Jurkat, Clone E6-1 (cell line): ENCODE results near the gene SFT2D1.

Experiments
- DNase-seq: peaks from one replicate; pipeline ENCODE4 v3.0.0-alpha.2; 2011; ENCODE audit warnings: low read depth, low spot score
- H3K4me3 ChIP-seq: 2 replicates; pipeline ENCODE4 v1.5.1; 2011; ENCODE audit warnings: mild to moderate bottlenecking, low read length, control low read depth, moderate library complexity

Gene SFT2D1

GRCh38 chr6:166310634-166311033 is 31.7 kb downstream of the SFT2D1 start:
- no peak for DNase-seq
- no peak overlapping the region for H3K4me3 ChIP-seq

- no peak for DNase-seq
- H3K4me3 ChIP-seq, result no peak overlapping the region
These were observed 32.4 kb downstream of the SFT2D1 start for GRCh38 chr6:166309977-166310376.

GRCh38 chr6:166308769-166309589 is 33.4 kb downstream of the SFT2D1 start:
- DNase-seq, result no peak
- no peak overlapping the region for H3K4me3 ChIP-seq

- no peak for DNase-seq
- H3K4me3 ChIP-seq, result no peak within 1 kb of the TSS
These were observed 34.1 kb downstream of the SFT2D1 start, which contains the start of gene PRR18 for GRCh38 chr6:166308033-166308768. Gene PRR18, minus strand, starts transcription at chr6:166308392. Its CDS starts 250 bp downstream, at chr6:166308142.

- DNase-seq, result no peak
- no peak overlapping the region for H3K4me3 ChIP-seq
These were observed 35.0 kb downstream of the SFT2D1 start for GRCh38 chr6:166307082-166308032.

- no peak for DNase-seq
- H3K4me3 ChIP-seq, result no peak overlapping the region
These were observed 35.8 kb downstream of the SFT2D1 start for GRCh38 chr6:166306378-166307081.

- H3K4me3 ChIP-seq, result no peak overlapping the region
- no peak for DNase-seq
These were observed 36.7 kb downstream of the SFT2D1 start for GRCh38 chr6:166305562-166306117.

GRCh38 chr6:166304106-166304505 is 38.2 kb downstream of the SFT2D1 start:
- no peak for DNase-seq
- no peak overlapping the region for H3K4me3 ChIP-seq

GRCh38 chr6:166301611-166302529 is 40.5 kb downstream of the SFT2D1 start:
- no peak overlapping the region for H3K4me3 ChIP-seq
- DNase-seq, result no peak

- DNase-seq, result no peak
- H3K4me3 ChIP-seq, result no peak overlapping the region
These were observed 41.9 kb downstream of the SFT2D1 start for GRCh38 chr6:166300357-166300987.

GRCh38 chr6:166297606-166298005 is 44.7 kb downstream of the SFT2D1 start:
- no peak for DNase-seq
- no peak overlapping the region for H3K4me3 ChIP-seq

- no peak overlapping the region for H3K4me3 ChIP-seq
- no peak for DNase-seq
These were observed 46.1 kb downstream of the SFT2D1 start for GRCh38 chr6:166296035-166296883.

GRCh38 chr6:166293731-166294584 is 48.4 kb downstream of the SFT2D1 start:
- no peak for DNase-seq

GRCh38 chr6:166289207-166290060 is 52.9 kb downstream of the SFT2D1 start:
- no peak overlapping the region for H3K4me3 ChIP-seq
- DNase-seq, result no peak

More at GRCh38 chr6:166293731-166294584, 48.4 kb downstream of the SFT2D1 start:
- no peak overlapping the region for H3K4me3 ChIP-seq
